HG02981 (cell line): Measurements from ENCODE around the gene EXOSC7.
"Not testable (repeated sequence)": the region's sequence is repeated elsewhere in the genome, so short reads cannot be mapped to it uniquely, and the experiment has no call there.

Experiments used
- ATAC-seq: cut with Tn5 transposase; IDR thresholded peaks from one replicate; pipeline ENCODE4 v1.9.1; 2021; ENCODE audit warnings: mild to moderate bottlenecking, moderate library complexity; ENCODE audit not compliant: unreplicated experiment

EXOSC7 gene

GRCh38 chr3:44976002-44976815 is at the start of gene EXOSC7, which contains the start of gene ZDHHC3:
TSS of gene EXOSC7 (plus strand) at chr3:44976244. CDS start at chr3:44976278, 34 bp downstream.
TSS of gene ZDHHC3 (minus strand) at chr3:44976174. CDS start at chr3:44959436, 16,738 bp downstream.
- ATAC-seq, result peak; percentile 65

GRCh38 chr3:44926921-44927320 is 49.1 kb upstream of the EXOSC7 start:
- ATAC-seq, result no peak

GRCh38 chr3:44927371-44927770 is 48.7 kb upstream of the EXOSC7 start:
- ATAC-seq, result no peak

GRCh38 chr3:44929782-44930181 is 46.3 kb upstream of the EXOSC7 start:
- no peak for ATAC-seq

- ATAC-seq, result no peak
Observed at GRCh38 chr3:44930911-44931310, 45.1 kb upstream of the EXOSC7 start.

GRCh38 chr3:44931791-44932190 is 44.3 kb upstream of the EXOSC7 start:
- ATAC-seq, result no peak

GRCh38 chr3:44932271-44932670 is 43.8 kb upstream of the EXOSC7 start:
- ATAC-seq, result no peak

GRCh38 chr3:44932986-44933944 is 42.8 kb upstream of the EXOSC7 start:
- no peak for ATAC-seq

- no peak for ATAC-seq
Observed at GRCh38 chr3:44939581-44940036, 36.4 kb upstream of the EXOSC7 start.

- no peak for ATAC-seq
Observed at GRCh38 chr3:44942202-44942921, 33.7 kb upstream of the EXOSC7 start.

GRCh38 chr3:44948239-44948638 is 27.8 kb upstream of the EXOSC7 start:
- no peak for ATAC-seq

GRCh38 chr3:44949770-44950169 is 26.3 kb upstream of the EXOSC7 start:
- ATAC-seq, result not testable (repeated sequence)

- ATAC-seq, result no peak
Observed at GRCh38 chr3:44950275-44950734, 25.7 kb upstream of the EXOSC7 start.

GRCh38 chr3:44952689-44953088 is 23.4 kb upstream of the EXOSC7 start:
- ATAC-seq, result no peak

GRCh38 chr3:44954304-44954703 is 21.7 kb upstream of the EXOSC7 start:
- ATAC-seq, result no peak

- ATAC-seq, result no peak
Observed at GRCh38 chr3:44954962-44955361, 21.1 kb upstream of the EXOSC7 start.

GRCh38 chr3:44955917-44956316 is 20.1 kb upstream of the EXOSC7 start:
- no peak for ATAC-seq

GRCh38 chr3:44957986-44958385 is 18.1 kb upstream of the EXOSC7 start:
- no peak for ATAC-seq

GRCh38 chr3:44958386-44958785 is 17.7 kb upstream of the EXOSC7 start:
- ATAC-seq, result no peak

GRCh38 chr3:44960387-44961026 is 15.5 kb upstream of the EXOSC7 start:
- no peak for ATAC-seq
